ENCODE measurements around the gene OR6V1.

- no peak for TF ChIP-seq CTCF (IDR thresholded peaks at IDR 0.05)
- no peak for TF ChIP-seq POLR2A (IDR thresholded peaks at IDR 0.05)
- no peak for TF ChIP-seq POLR2AphosphoS5 (IDR thresholded peaks at IDR 0.05)
- TF ChIP-seq EP300 (IDR thresholded peaks at IDR 0.05) = no peak
Observed at GRCh38 chr7:143027683-143028082, 24.5 kb upstream of the OR6V1 start.
